LNCaP clone FGC (cell line): ENCODE measurements around the gene TMED9.

Experiments
- DNase-seq: peaks from one replicate; pipeline ENCODE4 v3.0.0-alpha.2; 2011; ENCODE audit warnings: low read depth
- H3K4me3 ChIP-seq: 2 replicates; pipeline ENCODE4 v1.5.1; 2011; ENCODE audit warnings: mild to moderate bottlenecking, low read depth, low read length, control low read depth
- CTCF ChIP-seq: IDR thresholded peaks from 2 replicates; pipeline ENCODE4 v1.5.1; 2012; ENCODE audit warnings: mild to moderate bottlenecking; ENCODE audit not compliant: control insufficient read depth, insufficient read depth; ENCODE audit errors: extremely low read depth

The TMED9 gene

GRCh38 chr5:177595026-177595585 lies 3.1 kb downstream of the TMED9 start:
- no peak for TF ChIP-seq CTCF
- DNase-seq, result no peak
- H3K4me3 ChIP-seq, result no peak overlapping the region

GRCh38 chr5:177595991-177596774 lies 4.2 kb downstream of the TMED9 start:
- no peak overlapping the region for H3K4me3 ChIP-seq
- no peak for TF ChIP-seq CTCF
- no peak for DNase-seq

GRCh38 chr5:177596775-177597238 lies 4.8 kb downstream of the TMED9 start:
- H3K4me3 ChIP-seq, result no peak overlapping the region
- no peak for DNase-seq
- no peak for TF ChIP-seq CTCF

- DNase-seq, result no peak
These were observed 6.5 kb downstream of the TMED9 start for GRCh38 chr5:177598477-177598876.

GRCh38 chr5:177599731-177600507 lies 7.9 kb downstream of the TMED9 start, which contains the start of gene B4GALT7:
B4GALT7 (plus strand) TSS chr5:177600132; CDS start chr5:177600211, 79 bp downstream.
- no peak for DNase-seq
- H3K4me3 ChIP-seq, result peak within 1 kb of the TSS; percentile 92
- 0 out of 2 replicates have a peak, but pooled peaks have one; percentile 2 for TF ChIP-seq CTCF

More at GRCh38 chr5:177598477-177598876, 6.5 kb downstream of the TMED9 start:
- no peak overlapping the region for H3K4me3 ChIP-seq
- TF ChIP-seq CTCF, result no peak

GRCh38 chr5:177600508-177601018 lies 8.6 kb downstream of the TMED9 start:
- no peak for DNase-seq
- no peak for TF ChIP-seq CTCF
- peak overlapping the region; percentile 92 for H3K4me3 ChIP-seq
